Peyer's patch (tissue), 4 donors: ENCODE data around the gene CDH4.

ENCODE experiments used
- CTCF ChIP-seq, 6 experiments: fragments of 450-650 bp in 4 of 6; fragments of 200-600 bp in 2 of 6; sonication (generic) in 1 of 6; IDR thresholded peaks; one replicate each; pipeline ENCODE4 v1.5.1; 2017 to 2019; ENCODE audit warnings: antibody characterized with exemption in 6 of 6, mild to moderate bottlenecking in 3 of 6, moderate library complexity in 1 of 6
- POLR2A ChIP-seq, 2 donors: fragments of 450-650 bp; IDR thresholded peaks; one replicate each; pipeline ENCODE4 v1.5.1; 2017; ENCODE audit warnings: antibody characterized with exemption in 2 of 2, mild to moderate bottlenecking in 2 of 2, moderate library complexity in 2 of 2

- TF ChIP-seq POLR2A (IDR thresholded peaks at IDR 0.05), result no peak
- TF ChIP-seq CTCF (IDR thresholded peaks at IDR 0.05), result no peak
Measured at GRCh38 chr20:61293951-61294350, 41.9 kb downstream of the CDH4 start.
